Ishikawa (cell line): ENCODE results near the gene GBP4.

Source experiments
- NFIC ChIP-seq: IDR thresholded peaks from 2 replicates; pipeline ENCODE4 v1.6.1; 2012
- RAD21 ChIP-seq: IDR thresholded peaks from 2 replicates; pipeline ENCODE4 v1.6.1; 2012; ENCODE audit warnings: low read depth

DNA sequence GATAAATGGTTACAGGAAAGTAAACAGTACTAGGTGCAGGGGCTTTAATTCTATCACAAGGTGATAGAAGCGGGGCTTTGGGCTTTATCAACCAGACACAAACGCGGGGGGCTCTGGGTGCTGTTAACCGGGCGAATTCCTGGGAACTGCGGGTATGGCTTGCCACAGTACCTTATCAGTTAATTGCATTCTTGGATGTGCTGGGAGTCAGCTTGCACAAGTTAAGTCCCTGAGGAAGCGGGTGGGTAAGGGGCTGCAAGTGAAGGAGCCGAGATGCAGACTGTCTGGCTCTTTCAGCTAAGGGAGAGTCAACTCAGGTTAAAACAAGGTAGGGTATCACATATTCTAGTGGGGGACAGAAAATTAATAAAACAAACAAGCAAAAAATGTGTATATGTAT, 661 bp downstream of the GBP4 start:
- TF ChIP-seq RAD21 (no peak), NFIC (no peak)
